ENCODE data around the gene TMEM217. TPM values are rescaled to one million over a fixed set of nuclear protein-coding genes. Genes with fewer than 3 reads are reported as not detected.

The TMEM217 gene
- total and polyA plus RNA-seq, 2 experiments from 2014 or later = 0.87 to 2.1 TPM

DNA sequence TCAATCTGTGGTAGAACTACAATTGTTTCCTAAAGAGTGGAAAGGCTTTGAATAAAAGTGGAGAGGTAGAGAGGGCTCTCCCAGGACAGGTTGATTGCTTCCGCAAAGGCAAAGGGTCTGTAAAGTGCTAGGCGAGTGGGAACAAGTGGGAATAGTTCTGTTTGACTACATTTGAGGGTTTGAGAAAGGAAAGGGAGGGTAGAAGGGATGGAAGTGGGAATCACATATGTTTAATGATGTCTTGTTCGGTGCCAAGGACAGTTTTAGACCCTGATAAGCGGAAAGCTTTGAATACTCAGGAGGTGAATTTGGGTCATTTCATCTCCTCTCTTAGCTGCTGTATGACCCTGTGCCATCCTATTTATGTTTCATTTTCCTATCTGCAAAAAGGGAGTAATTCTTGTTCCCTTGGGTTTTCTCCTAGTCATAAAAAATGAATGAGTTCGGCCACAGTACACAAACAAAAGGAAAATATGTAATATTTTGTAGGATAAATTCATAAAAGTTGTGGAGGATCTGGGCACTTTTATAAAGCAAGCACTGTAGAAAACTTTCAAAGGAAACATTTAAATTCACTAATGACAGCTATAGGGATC, 89.7 kb downstream of the TMEM217 start:
- no peaks in the 10 kb centered on the region for H3K9me3 ChIP-seq (ENCODE audit: low read depth)
- 84% methylated on average over 5 of the region's 5 CpGs for WGBS (ENCODE audit: low lambda C conversion rate, missing lambda C conversion rate)
- peaks cover 16% of the 10 kb centered on the region for H4K20me1 ChIP-seq (ENCODE audit: insufficient read depth, poor library complexity, severe bottlenecking)
- TF ChIP-seq, protein P1, sequence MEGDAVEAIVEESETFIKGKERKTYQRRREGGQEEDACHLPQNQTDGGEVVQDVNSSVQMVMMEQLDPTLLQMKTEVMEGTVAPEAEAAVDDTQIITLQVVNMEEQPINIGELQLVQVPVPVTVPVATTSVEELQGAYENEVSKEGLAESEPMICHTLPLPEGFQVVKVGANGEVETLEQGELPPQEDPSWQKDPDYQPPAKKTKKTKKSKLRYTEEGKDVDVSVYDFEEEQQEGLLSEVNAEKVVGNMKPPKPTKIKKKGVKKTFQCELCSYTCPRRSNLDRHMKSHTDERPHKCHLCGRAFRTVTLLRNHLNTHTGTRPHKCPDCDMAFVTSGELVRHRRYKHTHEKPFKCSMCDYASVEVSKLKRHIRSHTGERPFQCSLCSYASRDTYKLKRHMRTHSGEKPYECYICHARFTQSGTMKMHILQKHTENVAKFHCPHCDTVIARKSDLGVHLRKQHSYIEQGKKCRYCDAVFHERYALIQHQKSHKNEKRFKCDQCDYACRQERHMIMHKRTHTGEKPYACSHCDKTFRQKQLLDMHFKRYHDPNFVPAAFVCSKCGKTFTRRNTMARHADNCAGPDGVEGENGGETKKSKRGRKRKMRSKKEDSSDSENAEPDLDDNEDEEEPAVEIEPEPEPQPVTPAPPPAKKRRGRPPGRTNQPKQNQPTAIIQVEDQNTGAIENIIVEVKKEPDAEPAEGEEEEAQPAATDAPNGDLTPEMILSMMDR (IDR thresholded peaks at IDR 0.05; ENCODE audit: poor library complexity) = no peak
- TF ChIP-seq EZH2phosphoT487 (IDR thresholded peaks at IDR 0.05; ENCODE audit: low read depth, severe bottlenecking, unreplicated experiment) (no peak), EZH2 (IDR thresholded peaks at IDR 0.05; ENCODE audit: borderline replicate concordance) (no peak)
- H2AFZ ChIP-seq = no peak overlapping the region
- H3K27ac ChIP-seq = peak overlapping the region; percentile 97
- H3K27me3 ChIP-seq = no peaks in the 10 kb centered on the region
- H3K9me2 ChIP-seq (replicated peaks; ENCODE audit: insufficient read depth) = no peaks in the 10 kb centered on the region
- peaks cover 26% of the 10 kb centered on the region for H3K79me2 ChIP-seq
- no peak overlapping the region for H3K4me3 ChIP-seq
- H3K4me1 ChIP-seq (ENCODE audit: insufficient read depth) = peaks cover 11% of the 10 kb centered on the region
- DNase-seq (ENCODE audit: low spot score) = no peak
- H3K4me2 ChIP-seq = peak overlapping the region; percentile 78
- no peaks in the 10 kb centered on the region for H3K36me3 ChIP-seq (replicated peaks; ENCODE audit: insufficient read depth, low read depth)

GRCh38 chr6:37162740-37163139, 95.2 kb downstream of the TMEM217 start:
- no peaks in the 10 kb centered on the region for H3K9me2 ChIP-seq (replicated peaks; ENCODE audit: insufficient read depth)
- H3K4me2 ChIP-seq = no peak overlapping the region
- no peaks in the 10 kb centered on the region for H3K9me3 ChIP-seq (ENCODE audit: low read depth)
- H3K4me1 ChIP-seq (ENCODE audit: insufficient read depth) = peaks cover 12% of the 10 kb centered on the region
- TF ChIP-seq EZH2phosphoT487 (IDR thresholded peaks at IDR 0.05; ENCODE audit: low read depth, severe bottlenecking, unreplicated experiment) = no peak
- TF ChIP-seq EZH2 (IDR thresholded peaks at IDR 0.05; ENCODE audit: borderline replicate concordance) = no peak
- TF ChIP-seq, protein P1 (IDR thresholded peaks at IDR 0.05; ENCODE audit: poor library complexity) = no peak
- H2AFZ ChIP-seq = no peak overlapping the region
- no peaks in the 10 kb centered on the region for H3K79me2 ChIP-seq
- H4K20me1 ChIP-seq (ENCODE audit: insufficient read depth, poor library complexity, severe bottlenecking) = no peaks in the 10 kb centered on the region
- no peak overlapping the region for H3K4me3 ChIP-seq
- no peak for DNase-seq (ENCODE audit: low spot score)
- 72% methylated on average over 4 of the region's 4 CpGs for WGBS (ENCODE audit: low lambda C conversion rate, missing lambda C conversion rate)
- H3K36me3 ChIP-seq (replicated peaks; ENCODE audit: insufficient read depth, low read depth) = no peaks in the 10 kb centered on the region
- H3K27me3 ChIP-seq = no peaks in the 10 kb centered on the region
- H3K27ac ChIP-seq = no peak overlapping the region

Small RNAs within 50 kb of the gene (small RNA-seq; reads per million reads assigned to genes)
- gene AL096712.1 = not detected

Other genes with a start within 250 kb of the TMEM217 start
- 71.3 and 81.0 TPM in 2 replicates for gene PIM1, start 88.0 kb downstream of the TMEM217 start, total RNA-seq
- 96.6 and 99.1 TPM in 2 replicates for gene PIM1, start 88.0 kb downstream of the TMEM217 start, polyA plus RNA-seq
- gene TBC1D22B, start 372 bp downstream of the TMEM217 start, total RNA-seq = 8.2 and 9.0 TPM in 2 replicates
- 5.2 and 8.9 TPM in 2 replicates for gene TBC1D22B, start 372 bp downstream of the TMEM217 start, polyA plus RNA-seq
- 25.1 and 30.6 TPM in 2 replicates for gene RNF8, start 95.8 kb upstream of the TMEM217 start, total RNA-seq
- gene RNF8, start 95.8 kb upstream of the TMEM217 start, polyA plus RNA-seq = 24.4 and 30.8 TPM in 2 replicates
- gene CMTR1, start 175.1 kb upstream of the TMEM217 start, total RNA-seq = 22.6 and 34.4 TPM in 2 replicates
- 22.5 and 22.6 TPM in 2 replicates for gene CMTR1, start 175.1 kb upstream of the TMEM217 start, polyA plus RNA-seq
- gene CCDC167, start 241.7 kb upstream of the TMEM217 start, total RNA-seq = 17.8 and 32.5 TPM in 2 replicates
- 60.5 and 66.1 TPM in 2 replicates for gene CCDC167, start 241.7 kb upstream of the TMEM217 start, polyA plus RNA-seq

All from hepatocyte (in vitro differentiated cells).